Measurements from ENCODE around the gene SEMA5A.

Gene SEMA5A

DNA sequence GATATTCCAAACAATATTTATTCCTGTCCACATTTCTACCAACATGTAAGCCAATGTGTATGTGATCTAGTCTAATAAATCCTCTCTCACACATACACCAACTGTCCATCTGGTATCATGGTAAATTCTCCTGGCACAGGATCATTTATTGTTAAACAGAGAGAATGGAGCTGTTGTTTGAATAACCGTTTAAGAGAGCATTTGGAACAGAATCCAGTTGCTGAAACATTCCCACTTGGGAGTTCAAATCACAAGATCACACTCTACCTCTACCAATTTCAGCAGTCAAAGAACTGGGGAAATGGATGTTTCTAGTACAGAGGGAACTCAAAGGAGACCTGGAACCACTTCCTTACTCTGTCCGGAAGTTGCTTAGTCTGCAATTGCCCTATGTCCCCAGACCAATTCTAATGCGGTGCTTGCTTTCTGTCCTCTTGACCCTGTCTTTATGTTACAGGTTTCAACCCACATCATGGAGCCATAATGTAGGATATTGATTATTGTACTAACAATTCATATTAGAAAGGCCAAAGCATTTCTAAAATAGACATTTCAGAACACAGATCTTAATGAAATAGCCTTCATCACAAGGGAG lies 488.4 kb downstream of the SEMA5A start:
- no peak overlapping the region for H3K4me3 ChIP-seq (ENCODE audit: low read length)
- no peaks in the 10 kb centered on the region for H3K9me3 ChIP-seq (ENCODE audit: low read length)
- H3K27me3 ChIP-seq (ENCODE audit: insufficient read depth, low read length): no peaks in the 10 kb centered on the region
- peaks cover 7% of the 10 kb centered on the region for H3K4me1 ChIP-seq (ENCODE audit: insufficient read depth, low read length)
- H2AFZ ChIP-seq (ENCODE audit: low read depth, low read length): no peak overlapping the region
- H3K36me3 ChIP-seq (ENCODE audit: insufficient read depth, low read length): no peaks in the 10 kb centered on the region

DNA sequence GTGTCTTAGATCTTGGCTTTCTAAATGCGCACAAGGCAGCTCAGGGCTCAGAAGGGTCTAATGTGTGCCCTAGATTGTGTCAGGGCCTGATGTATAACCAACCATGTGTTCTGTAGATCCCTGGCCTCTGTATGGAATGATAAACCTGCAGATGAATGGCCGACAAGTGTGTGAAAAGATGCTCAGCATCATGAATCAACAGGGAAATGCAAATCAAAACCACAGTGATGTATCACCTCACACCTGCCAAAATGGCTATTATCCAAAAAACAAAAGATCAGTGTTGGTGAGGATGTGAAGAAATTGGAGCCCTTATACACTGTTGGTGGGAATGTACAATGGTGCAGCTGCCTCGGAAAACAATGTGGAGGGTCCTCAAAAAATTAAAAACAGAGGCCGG lies 489.8 kb downstream of the SEMA5A start:
- Histone ChIP-seq H3K27me3 (ENCODE audit: insufficient read depth, low read length) (no peaks in the 10 kb centered on the region), H3K4me3 (ENCODE audit: low read length) (no peak overlapping the region), H3K9me3 (ENCODE audit: low read length) (no peaks in the 10 kb centered on the region), H3K4me1 (ENCODE audit: insufficient read depth, low read length) (peaks cover 7% of the 10 kb centered on the region), H2AFZ (ENCODE audit: low read depth, low read length) (no peak overlapping the region), H3K36me3 (ENCODE audit: insufficient read depth, low read length) (no peaks in the 10 kb centered on the region)

DNA sequence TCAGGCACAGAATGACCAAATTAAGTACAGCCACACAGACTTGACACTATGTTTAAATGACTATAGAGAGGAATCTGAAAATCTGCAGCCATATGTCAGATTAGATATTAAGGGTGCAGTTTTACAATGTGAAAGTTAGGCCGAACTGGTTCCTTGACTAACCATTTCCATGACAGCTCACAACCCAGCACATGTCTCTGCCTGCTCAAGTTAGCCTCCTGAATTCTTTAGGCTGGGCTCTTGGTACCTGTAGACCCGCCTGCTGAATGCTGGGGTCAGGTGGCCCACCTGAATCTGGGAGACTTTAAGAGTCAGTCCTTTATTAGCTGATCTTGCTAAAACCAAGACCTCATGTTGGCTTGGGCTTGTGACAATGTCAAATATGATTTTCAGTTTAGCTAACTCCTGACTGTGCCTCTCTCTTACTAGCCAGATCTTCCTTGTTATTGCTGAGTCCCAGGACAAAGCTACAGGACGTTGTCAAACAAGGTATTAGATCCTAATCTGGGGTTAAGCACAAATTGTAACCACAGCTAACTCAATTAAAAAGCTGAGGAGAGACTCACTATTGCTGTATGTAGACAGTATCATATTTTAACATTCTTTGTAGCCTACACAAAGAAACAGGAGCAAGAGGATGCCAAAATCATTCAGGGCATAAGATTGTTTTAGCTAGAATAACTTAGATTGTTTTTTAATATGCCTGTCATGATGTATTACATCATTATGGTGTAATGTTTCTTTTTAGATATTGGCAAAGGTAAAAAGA lies 490.9 kb downstream of the SEMA5A start:
- no peak overlapping the region for H3K4me3 ChIP-seq (ENCODE audit: low read length)
- peaks cover 7% of the 10 kb centered on the region for H3K4me1 ChIP-seq (ENCODE audit: insufficient read depth, low read length)
- no peaks in the 10 kb centered on the region for H3K9me3 ChIP-seq (ENCODE audit: low read length)
- no peaks in the 10 kb centered on the region for H3K27me3 ChIP-seq (ENCODE audit: insufficient read depth, low read length)
- H2AFZ ChIP-seq (ENCODE audit: low read depth, low read length): no peak overlapping the region
- H3K36me3 ChIP-seq (ENCODE audit: insufficient read depth, low read length): no peaks in the 10 kb centered on the region

DNA sequence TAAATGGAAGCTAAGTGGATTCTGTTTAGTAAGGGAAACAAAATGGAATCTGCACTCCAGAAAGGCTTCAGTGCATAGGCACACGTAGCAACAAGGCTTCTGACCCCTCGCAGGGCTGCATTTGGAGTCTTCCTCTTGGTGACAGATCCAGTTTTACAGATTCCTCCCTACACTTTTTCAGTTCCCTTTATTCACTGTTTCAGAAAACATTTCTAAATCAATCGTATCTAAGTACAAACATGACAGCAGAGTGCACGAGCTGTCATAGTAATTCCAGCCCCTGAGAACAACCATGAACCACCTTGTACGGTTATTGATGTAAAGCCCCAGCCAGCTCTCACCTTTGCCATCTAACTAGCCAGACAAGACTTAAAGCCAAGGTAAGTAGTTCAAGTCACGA lies 491.6 kb downstream of the SEMA5A start:
- H3K9me3 ChIP-seq (ENCODE audit: low read length): no peaks in the 10 kb centered on the region
- H3K4me3 ChIP-seq (ENCODE audit: low read length): no peak overlapping the region
- no peaks in the 10 kb centered on the region for H3K27me3 ChIP-seq (ENCODE audit: insufficient read depth, low read length)
- no peak overlapping the region for H2AFZ ChIP-seq (ENCODE audit: low read depth, low read length)
- H3K4me1 ChIP-seq (ENCODE audit: insufficient read depth, low read length): peaks cover 7% of the 10 kb centered on the region
- no peaks in the 10 kb centered on the region for H3K36me3 ChIP-seq (ENCODE audit: insufficient read depth, low read length)

DNA sequence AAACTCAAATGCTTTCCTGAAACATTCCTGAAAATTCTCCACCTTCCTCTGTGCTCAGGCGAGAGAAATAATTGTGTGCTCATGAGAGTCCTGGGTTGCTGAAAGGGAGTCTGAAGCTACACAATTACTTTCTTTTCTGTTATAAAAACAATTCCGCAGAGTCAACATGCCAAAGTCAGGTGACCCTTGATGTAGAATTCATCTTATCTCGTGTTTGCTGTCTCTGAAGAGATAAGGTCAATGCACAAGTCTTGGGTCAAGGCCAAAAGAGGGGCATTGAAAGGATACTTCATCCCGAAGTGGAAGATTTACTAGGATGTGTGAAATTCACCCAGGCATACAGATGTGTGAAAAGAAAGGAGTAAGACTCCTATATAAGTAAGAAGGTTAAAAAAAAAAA lies 493.5 kb downstream of the SEMA5A start:
- Histone ChIP-seq H3K4me3 (ENCODE audit: low read length) (no peak overlapping the region), H3K36me3 (ENCODE audit: insufficient read depth, low read length) (no peaks in the 10 kb centered on the region), H3K27me3 (ENCODE audit: insufficient read depth, low read length) (no peaks in the 10 kb centered on the region), H3K9me3 (ENCODE audit: low read length) (no peaks in the 10 kb centered on the region), H3K4me1 (ENCODE audit: insufficient read depth, low read length) (peaks cover 2% of the 10 kb centered on the region), H2AFZ (ENCODE audit: low read depth, low read length) (no peak overlapping the region)

DNA sequence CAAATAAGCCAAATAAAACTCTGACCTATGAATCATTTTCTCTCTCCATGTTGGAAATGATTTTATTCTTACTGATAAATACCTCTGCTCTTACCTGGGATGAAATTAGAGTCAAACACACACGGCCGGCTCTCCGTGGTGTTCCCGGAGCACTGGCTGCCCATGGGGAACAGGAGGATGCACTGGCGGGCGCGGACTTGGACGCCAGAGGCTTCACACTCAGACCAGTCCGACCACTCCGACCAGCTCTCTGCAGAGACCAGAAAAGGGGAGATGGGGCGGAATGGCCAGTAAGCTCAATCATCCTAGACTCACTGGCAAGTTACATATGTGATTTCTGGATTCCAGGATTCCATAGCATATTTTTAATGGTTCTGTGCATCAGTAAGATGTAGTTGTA lies 494.1 kb downstream of the SEMA5A start:
- no peak overlapping the region for H2AFZ ChIP-seq (ENCODE audit: low read depth, low read length)
- H3K4me1 ChIP-seq (ENCODE audit: insufficient read depth, low read length): no peaks in the 10 kb centered on the region
- no peaks in the 10 kb centered on the region for H3K27me3 ChIP-seq (ENCODE audit: insufficient read depth, low read length)
- no peak overlapping the region for H3K4me3 ChIP-seq (ENCODE audit: low read length)
- no peaks in the 10 kb centered on the region for H3K9me3 ChIP-seq (ENCODE audit: low read length)
- no peaks in the 10 kb centered on the region for H3K36me3 ChIP-seq (ENCODE audit: insufficient read depth, low read length)

DNA sequence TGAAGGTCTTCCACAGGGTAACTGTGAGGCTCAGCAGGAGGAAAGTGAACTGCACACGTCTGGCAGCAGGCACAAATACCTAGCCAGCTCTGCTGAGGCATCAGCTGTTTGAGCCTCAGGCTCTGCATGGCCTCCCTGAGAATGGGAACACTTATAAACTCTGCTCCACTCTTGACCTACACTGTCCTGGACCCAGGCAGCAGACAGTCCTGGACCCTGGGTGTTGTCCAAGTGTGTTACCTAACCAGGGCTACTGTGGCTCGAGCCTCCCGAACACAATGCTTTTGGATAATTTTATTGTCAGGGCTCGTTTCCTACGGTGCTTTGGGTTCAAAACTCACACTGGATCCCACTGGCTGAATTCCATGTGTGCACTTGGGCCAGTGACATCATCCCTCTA lies 497.9 kb downstream of the SEMA5A start:
- Histone ChIP-seq H3K27me3 (ENCODE audit: insufficient read depth, low read length) (no peaks in the 10 kb centered on the region), H3K36me3 (ENCODE audit: insufficient read depth, low read length) (peaks cover 2% of the 10 kb centered on the region), H3K4me1 (ENCODE audit: insufficient read depth, low read length) (no peaks in the 10 kb centered on the region)

DNA sequence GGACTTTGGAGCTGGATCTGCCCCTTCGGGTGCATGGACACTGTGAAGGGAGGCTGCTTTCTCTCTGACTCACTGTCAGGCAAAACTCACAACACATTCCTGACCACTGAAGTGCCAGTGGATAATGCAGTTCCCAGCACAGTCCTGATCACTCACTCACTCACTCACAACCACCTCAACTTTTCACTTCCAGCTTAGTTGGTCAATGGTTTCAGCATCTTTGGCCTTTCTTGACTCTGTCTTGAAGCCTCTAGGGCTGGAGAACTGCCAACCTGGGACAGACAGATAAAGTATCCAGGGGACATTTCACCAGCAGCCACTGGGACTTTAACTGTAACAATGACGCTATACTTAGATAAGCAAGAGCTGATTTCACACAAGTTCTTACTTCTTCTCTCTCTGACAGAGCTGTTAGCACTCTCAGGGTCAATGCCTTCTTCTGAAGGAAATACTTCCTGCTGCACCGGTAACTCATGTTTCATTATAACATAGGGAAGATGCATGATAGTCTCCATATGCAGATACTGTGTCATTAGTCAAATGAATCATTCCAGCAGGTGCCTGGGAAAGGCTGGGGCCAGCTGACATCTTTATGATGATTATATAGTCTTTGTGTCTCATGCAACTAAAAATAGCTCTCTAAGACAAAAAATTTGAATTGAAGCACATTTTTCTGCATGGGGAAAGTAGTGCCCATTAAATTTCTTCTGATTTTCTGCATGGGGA lies 499.0 kb downstream of the SEMA5A start:
- H3K36me3 ChIP-seq (ENCODE audit: insufficient read depth, low read length): peaks cover 2% of the 10 kb centered on the region

More for the DNA sequence above, 497.9 kb downstream of the SEMA5A start:
- Histone ChIP-seq H3K4me3 (ENCODE audit: low read length) (no peak overlapping the region), H3K9me3 (ENCODE audit: low read length) (no peaks in the 10 kb centered on the region), H2AFZ (ENCODE audit: low read depth, low read length) (no peak overlapping the region)

DNA sequence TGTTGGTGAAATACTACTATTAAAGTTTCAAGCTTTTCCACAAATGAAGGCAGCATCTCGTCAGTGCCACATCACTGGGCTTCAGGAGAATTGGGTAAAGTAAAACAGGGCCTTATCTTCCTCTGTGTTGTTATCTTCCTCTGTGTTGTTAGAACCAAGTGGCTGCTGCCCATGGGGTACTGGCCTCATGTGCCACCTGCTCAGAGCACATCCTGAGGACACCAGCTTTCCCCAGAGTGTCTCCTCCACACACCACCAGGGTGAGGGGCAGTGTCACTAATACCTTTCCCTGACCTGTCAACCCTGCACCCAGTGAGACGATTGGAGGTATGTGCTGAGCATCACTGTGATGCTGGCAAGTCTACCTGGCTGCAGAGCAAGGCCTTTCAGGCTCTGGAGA lies 499.9 kb downstream of the SEMA5A start:
- Histone ChIP-seq H3K4me1 (ENCODE audit: insufficient read depth, low read length) (no peaks in the 10 kb centered on the region), H3K9me3 (ENCODE audit: low read length) (no peaks in the 10 kb centered on the region), H2AFZ (ENCODE audit: low read depth, low read length) (no peak overlapping the region), H3K36me3 (ENCODE audit: insufficient read depth, low read length) (peaks cover 2% of the 10 kb centered on the region), H3K4me3 (ENCODE audit: low read length) (no peak overlapping the region), H3K27me3 (ENCODE audit: insufficient read depth, low read length) (no peaks in the 10 kb centered on the region)

More for the DNA sequence above, 499.0 kb downstream of the SEMA5A start:
- no peak overlapping the region for H2AFZ ChIP-seq (ENCODE audit: low read depth, low read length)
- H3K27me3 ChIP-seq (ENCODE audit: insufficient read depth, low read length): no peaks in the 10 kb centered on the region
- H3K9me3 ChIP-seq (ENCODE audit: low read length): no peaks in the 10 kb centered on the region
- H3K4me1 ChIP-seq (ENCODE audit: insufficient read depth, low read length): no peaks in the 10 kb centered on the region
- H3K4me3 ChIP-seq (ENCODE audit: low read length): no peak overlapping the region

DNA sequence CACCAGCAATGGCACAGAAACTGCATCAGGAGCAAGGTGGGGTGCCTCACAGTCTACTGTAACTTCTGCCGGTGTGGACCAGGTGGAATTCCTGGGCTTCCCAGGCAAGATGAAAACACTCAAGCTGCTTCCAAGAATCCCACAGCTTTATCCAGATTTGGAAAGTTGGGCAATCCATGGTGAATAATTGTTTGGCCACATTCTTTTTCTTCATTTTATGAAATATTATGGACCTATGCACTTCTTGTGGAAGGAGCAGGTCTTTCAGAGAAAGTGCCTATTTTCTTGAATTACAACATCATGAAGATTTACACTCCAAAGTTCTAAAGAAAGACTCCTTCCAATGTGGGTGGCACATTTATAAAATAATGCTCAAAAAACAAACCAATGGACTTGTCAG lies 503.6 kb downstream of the SEMA5A start:
- Histone ChIP-seq H3K36me3 (ENCODE audit: insufficient read depth, low read length) (peaks cover 2% of the 10 kb centered on the region), H3K4me1 (ENCODE audit: insufficient read depth, low read length) (peaks cover 1% of the 10 kb centered on the region), H3K4me3 (ENCODE audit: low read length) (no peak overlapping the region), H3K9me3 (ENCODE audit: low read length) (no peaks in the 10 kb centered on the region), H2AFZ (ENCODE audit: low read depth, low read length) (no peak overlapping the region), H3K27me3 (ENCODE audit: insufficient read depth, low read length) (no peaks in the 10 kb centered on the region)

DNA sequence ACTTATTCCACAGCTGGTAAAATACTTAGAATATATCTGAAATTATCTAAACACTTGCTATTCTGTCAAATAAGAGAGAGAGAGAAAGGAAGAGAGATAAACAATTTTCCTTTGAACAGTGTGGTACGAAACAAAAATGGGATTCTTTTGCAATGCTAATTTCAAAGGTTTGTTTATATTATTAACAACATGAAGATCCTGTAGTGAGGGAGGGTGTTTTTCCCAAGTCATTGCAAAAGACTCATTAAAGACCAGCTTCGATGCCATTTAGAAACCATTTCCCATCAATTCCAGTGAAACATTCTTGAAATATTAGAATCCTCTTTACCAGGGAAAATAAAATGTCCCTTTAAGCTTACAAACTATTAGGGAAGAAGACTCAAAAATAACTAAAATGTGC lies 505.4 kb downstream of the SEMA5A start:
- H3K36me3 ChIP-seq (ENCODE audit: insufficient read depth, low read length): peaks cover 2% of the 10 kb centered on the region
- no peak overlapping the region for H3K4me3 ChIP-seq (ENCODE audit: low read length)
- peaks cover 19% of the 10 kb centered on the region for H3K4me1 ChIP-seq (ENCODE audit: insufficient read depth, low read length)
- no peaks in the 10 kb centered on the region for H3K9me3 ChIP-seq (ENCODE audit: low read length)
- H2AFZ ChIP-seq (ENCODE audit: low read depth, low read length): no peak overlapping the region
- no peaks in the 10 kb centered on the region for H3K27me3 ChIP-seq (ENCODE audit: insufficient read depth, low read length)

DNA sequence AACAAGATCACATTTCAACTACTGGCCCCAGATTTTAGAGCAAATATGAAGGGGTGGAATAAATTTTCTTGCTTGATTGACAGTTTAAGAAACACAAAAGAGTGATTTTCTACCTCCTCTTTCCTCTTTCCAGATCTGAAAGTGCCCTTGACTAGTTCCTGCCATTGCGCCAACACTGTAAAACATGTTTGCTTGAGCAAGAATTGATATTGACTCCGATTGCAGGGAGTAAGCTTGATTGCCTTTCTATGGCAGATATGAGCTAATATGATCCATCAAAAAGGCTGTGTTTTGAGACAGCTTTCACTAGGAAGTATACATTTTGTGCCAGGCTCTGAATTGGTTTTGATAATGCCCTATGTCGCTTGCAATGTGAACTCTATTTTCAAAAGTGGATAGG lies 508.8 kb downstream of the SEMA5A start:
- Histone ChIP-seq H2AFZ (ENCODE audit: low read depth, low read length) (no peak overlapping the region), H3K36me3 (ENCODE audit: insufficient read depth, low read length) (no peaks in the 10 kb centered on the region), H3K4me3 (ENCODE audit: low read length) (no peak overlapping the region), H3K27me3 (ENCODE audit: insufficient read depth, low read length) (no peaks in the 10 kb centered on the region), H3K9me3 (ENCODE audit: low read length) (no peaks in the 10 kb centered on the region), H3K4me1 (ENCODE audit: insufficient read depth, low read length) (peaks cover 33% of the 10 kb centered on the region)

DNA sequence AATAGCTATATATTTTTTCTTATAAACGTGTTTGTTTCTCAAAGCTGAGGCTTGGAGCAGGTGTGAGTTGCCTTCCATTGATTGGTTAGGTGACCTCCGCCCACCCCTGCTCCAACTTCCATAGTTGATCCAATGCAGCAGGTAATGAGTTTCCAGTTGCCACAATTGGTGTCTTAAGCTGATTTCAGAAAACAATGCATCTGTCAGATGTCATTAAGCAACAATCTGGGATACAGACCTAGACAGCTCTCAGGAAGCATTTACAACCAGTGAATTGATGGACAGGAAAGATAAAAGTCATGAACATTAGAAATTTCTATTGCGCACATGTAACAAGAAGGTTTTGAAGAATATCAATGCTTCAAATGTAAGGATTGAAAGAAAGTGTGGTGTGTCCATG lies 510.5 kb downstream of the SEMA5A start:
- Histone ChIP-seq H3K27me3 (ENCODE audit: insufficient read depth, low read length) (no peaks in the 10 kb centered on the region), H3K4me1 (ENCODE audit: insufficient read depth, low read length) (peaks cover 33% of the 10 kb centered on the region), H3K4me3 (ENCODE audit: low read length) (no peak overlapping the region)

More for the DNA sequence above, 510.5 kb downstream of the SEMA5A start:
- no peaks in the 10 kb centered on the region for H3K36me3 ChIP-seq (ENCODE audit: insufficient read depth, low read length)
- no peak overlapping the region for H2AFZ ChIP-seq (ENCODE audit: low read depth, low read length)
- no peaks in the 10 kb centered on the region for H3K9me3 ChIP-seq (ENCODE audit: low read length)
